ENCODE measurements around the gene RAP2C. TPM values are rescaled to one million over a fixed set of nuclear protein-coding genes. Genes with fewer than 3 reads are reported as not detected.

RAP2C gene
- total and polyA plus RNA-seq, 8 donors: 11.1 to 53.1 (median 18.7) TPM

DNA sequence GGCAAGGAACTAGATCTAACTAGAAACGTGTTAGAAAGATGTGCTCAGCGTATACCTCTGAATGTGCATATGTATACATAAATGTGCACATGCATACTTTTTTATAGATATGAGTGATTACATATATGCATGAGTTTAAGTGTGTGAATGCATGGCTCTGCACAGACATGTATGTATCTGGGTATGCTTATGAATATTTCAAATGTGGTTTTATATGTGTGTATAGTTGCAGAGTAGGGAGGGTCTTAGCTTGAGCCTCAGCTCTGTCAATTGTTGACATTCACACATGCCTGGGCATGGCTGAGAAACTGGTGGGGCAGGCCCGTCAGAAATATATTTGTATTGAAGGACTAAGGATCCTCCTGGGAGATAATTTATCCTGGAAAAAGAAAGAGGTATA, 31.1 kb downstream of the RAP2C start:
- H3K4me1 ChIP-seq: no peaks in the 10 kb centered on the region
- intact Hi-C loops (cut with DNase I; ENCODE audit: low total_unique reads): no loop called here
- no peaks in the 10 kb centered on the region for H3K36me3 ChIP-seq
- H3K9me3 ChIP-seq: peaks cover 0 to 5% (median under 1%) of the 10 kb centered on the region in 4 donors
- TF ChIP-seq EP300 (IDR thresholded peaks at IDR 0.05) (no peak), POLR2A (IDR thresholded peaks at IDR 0.05) (no peak), CTCF (IDR thresholded peaks at IDR 0.05) (no peak), POLR2AphosphoS5 (IDR thresholded peaks at IDR 0.05) (no peak)
- no peak overlapping the region for H3K27ac ChIP-seq
- H3K4me3 ChIP-seq: no peak overlapping the region
- no peak for DNase-seq
- H3K27me3 ChIP-seq: no peaks in the 10 kb centered on the region
- WGBS, 5 donors: 70 to 82% (median 77%) methylated on average over 3 of the region's 3 CpGs

DNA sequence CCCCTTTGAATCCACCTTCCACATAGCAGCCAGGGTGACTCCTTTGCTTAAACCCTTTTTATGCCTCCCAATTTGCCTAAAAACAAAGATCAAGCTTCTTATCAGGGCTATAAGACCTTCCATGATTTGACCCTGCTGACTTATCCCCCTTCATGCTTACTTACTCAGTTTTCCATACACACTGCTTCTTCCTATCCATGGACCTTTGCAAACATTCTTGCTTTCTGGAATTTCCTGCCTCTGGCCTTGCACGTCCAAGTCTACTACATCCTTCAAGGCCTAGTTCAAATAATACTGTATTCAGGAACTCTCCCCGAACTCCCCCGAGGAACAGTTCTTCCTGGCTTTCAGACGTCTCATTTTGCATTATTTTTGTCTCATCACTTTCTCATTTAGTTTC, 31.8 kb downstream of the RAP2C start:
- no peak overlapping the region for H3K4me3 ChIP-seq
- H3K27ac ChIP-seq: no peak overlapping the region
- no peaks in the 10 kb centered on the region for H3K36me3 ChIP-seq
- peaks cover 0 to 5% (median 0%) of the 10 kb centered on the region in 4 donors for H3K9me3 ChIP-seq
- TF ChIP-seq EP300 (IDR thresholded peaks at IDR 0.05): no peak
- no peak for TF ChIP-seq CTCF (IDR thresholded peaks at IDR 0.05)
- TF ChIP-seq POLR2AphosphoS5 (IDR thresholded peaks at IDR 0.05): no peak
- no peak for TF ChIP-seq POLR2A (IDR thresholded peaks at IDR 0.05)
- H3K4me1 ChIP-seq: no peaks in the 10 kb centered on the region
- intact Hi-C loops (cut with DNase I; ENCODE audit: low total_unique reads): no loop called here
- no peaks in the 10 kb centered on the region for H3K27me3 ChIP-seq
- DNase-seq: no peak
- WGBS, 5 donors: 55 to 73% (median 61%) methylated on average over 2 to 4 of the region's 4 CpGs

DNA sequence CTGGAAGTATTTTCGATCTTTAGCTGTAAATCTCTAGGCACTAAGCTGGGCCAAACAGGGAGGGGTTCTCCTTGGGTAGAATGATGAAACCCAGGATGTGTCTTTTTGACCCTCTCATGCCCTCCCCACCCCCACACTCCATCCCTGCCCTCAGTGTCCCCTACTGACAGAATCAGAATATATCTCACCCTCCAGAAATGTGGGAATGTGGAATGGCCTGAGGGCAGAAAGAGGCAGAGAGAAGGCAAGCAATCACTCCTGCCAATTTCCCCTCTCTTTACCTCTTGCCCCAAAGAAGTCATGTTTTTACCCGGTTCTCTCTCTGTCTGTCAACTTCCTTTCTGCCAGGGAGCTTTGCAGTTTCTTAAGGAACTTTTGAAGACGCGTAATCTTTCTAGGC, 34.4 kb downstream of the RAP2C start:
- H3K36me3 ChIP-seq: no peaks in the 10 kb centered on the region
- no peaks in the 10 kb centered on the region for H3K27me3 ChIP-seq
- TF ChIP-seq POLR2AphosphoS5 (IDR thresholded peaks at IDR 0.05) (no peak), POLR2A (IDR thresholded peaks at IDR 0.05) (no peak), CTCF (IDR thresholded peaks at IDR 0.05) (no peak), EP300 (IDR thresholded peaks at IDR 0.05) (no peak)
- 78 to 87% (median 82%) methylated on average over 4 of the region's 4 CpGs for WGBS, 5 donors
- H3K4me3 ChIP-seq: no peak overlapping the region
- H3K9me3 ChIP-seq: no peaks in the 10 kb centered on the region
- intact Hi-C loops (cut with DNase I; ENCODE audit: low total_unique reads): no loop called here
- no peaks in the 10 kb centered on the region for H3K4me1 ChIP-seq
- no peak for DNase-seq
- H3K27ac ChIP-seq: no peak overlapping the region

- intact Hi-C loops (cut with DNase I; ENCODE audit: low total_unique reads): no loop called here
- Histone ChIP-seq H3K27ac (no peak overlapping the region), H3K27me3 (no peaks in the 10 kb centered on the region), H3K36me3 (no peaks in the 10 kb centered on the region), H3K4me3 (no peak overlapping the region), H3K4me1 (no peaks in the 10 kb centered on the region), H3K9me3 (no peaks in the 10 kb centered on the region)
- WGBS, 5 donors: 49 to 62% (median 50%) methylated on average over 4 to 7 of the region's 7 CpGs
- peak in 1 of 2 donors; percentile 26 for DNase-seq
- no peak for TF ChIP-seq POLR2AphosphoS5 (IDR thresholded peaks at IDR 0.05)
- no peak for TF ChIP-seq EP300 (IDR thresholded peaks at IDR 0.05)
- TF ChIP-seq CTCF (IDR thresholded peaks at IDR 0.05): no peak
- TF ChIP-seq POLR2A (IDR thresholded peaks at IDR 0.05): no peak
Measured at GRCh38 chrX:132181364-132181763, 37.9 kb downstream of the RAP2C start.

Data from stomach (tissue), 9 donors.